Panc1 (cell line): ENCODE data around the gene ADA. TPM values are rescaled to one million over a fixed set of nuclear protein-coding genes. Genes with fewer than 3 reads are reported as not detected.

Source experiments
- ATAC-seq: fragments of 200-7000 bp; cut with Tn5 transposase; 2 replicates; pipeline ENCODE4 v1.9.1; 2020; ENCODE audit warnings: mild to moderate bottlenecking, moderate library complexity
- BruUV-seq: library from RNA; stranded (reverse); fragments of 400-500 nt; replicated peaks from 2 replicates; lab custom pipeline; 2021; lab: Mats Ljungman, UMichigan
- CTCF ChIA-PET: fragments of 300-600 bp; sonication (Branson Sonifier 250); formaldehyde crosslinking; loops from one replicate; lab custom pipeline; 2022; ENCODE audit warnings: antibody characterized with exemption; lab: Charles Lee
- POLR2A ChIA-PET: fragments of 300-600 bp; sonication (Branson Sonifier 250); formaldehyde crosslinking; loops from one replicate; lab custom pipeline; 2022; ENCODE audit warnings: antibody characterized with exemption; lab: Charles Lee
- DNase-seq: peaks from one replicate; pipeline ENCODE4 v3.0.0-alpha.2; 2010; ENCODE audit warnings: low read depth, low spot score
- H3K27ac ChIP-seq: 2 replicates; pipeline ENCODE4 v1.5.1; 2011; ENCODE audit warnings: mild to moderate bottlenecking, low read length, inconsistent platforms
- H3K27me3 ChIP-seq: fragments of 200-500 bp; sonication (Bioruptor generic); 2 replicates; pipeline ENCODE4 v1.6.0; 2014; ENCODE audit warnings: low read length, inconsistent platforms; ENCODE audit not compliant: control insufficient read depth, insufficient read depth
- H3K36me3 ChIP-seq: fragments of 200-500 bp; sonication (Bioruptor generic); 2 replicates; pipeline ENCODE4 v1.5.1; 2014; ENCODE audit warnings: inconsistent platforms, mild to moderate bottlenecking, low read length, moderate library complexity; ENCODE audit not compliant: control insufficient read depth, insufficient read depth
- H3K4me1 ChIP-seq: 2 replicates; pipeline ENCODE4 v1.5.1; 2011; ENCODE audit warnings: inconsistent platforms, mild to moderate bottlenecking, low read length, moderate library complexity; ENCODE audit not compliant: control insufficient read depth, insufficient read depth
- H3K4me3 ChIP-seq, 2 experiments: 2 replicates each; pipeline ENCODE4 v1.5.1; 2011 to 2012; ENCODE audit warnings: low read depth in 2 of 2, low read length in 2 of 2, mild to moderate bottlenecking in 2 of 2, inconsistent platforms in 1 of 2, moderate library complexity in 1 of 2
- H3K9me3 ChIP-seq: fragments of 200-500 bp; sonication (Bioruptor generic); 2 replicates; pipeline ENCODE4 v1.5.1; 2014; ENCODE audit warnings: low read depth, mild to moderate bottlenecking, inconsistent platforms, low read length, moderate library complexity; ENCODE audit not compliant: control insufficient read depth, insufficient read depth
- POLR2AphosphoS5 ChIP-seq: IDR thresholded peaks from 2 replicates; pipeline ENCODE4 v1.6.1; 2012; ENCODE audit warnings: mild to moderate bottlenecking, low read depth, low read length, moderate library complexity
- SIN3A ChIP-seq: IDR thresholded peaks from 2 replicates; pipeline ENCODE4 v1.6.1; 2012; ENCODE audit warnings: low read depth, mild to moderate bottlenecking, low read length, moderate library complexity, borderline replicate concordance; ENCODE audit not compliant: insufficient read depth
- TCF7L2 ChIP-seq: IDR thresholded peaks from 2 replicates; pipeline ENCODE4 v1.6.1; 2011; ENCODE audit warnings: mild to moderate bottlenecking, low read depth, low read length, inconsistent platforms
- in situ Hi-C: cut with HindIII; loops from 2 replicates; pipeline ENCODE4 v1.10.0; 2016; ENCODE audit warnings: low sequenced_read_pairs, low pct_unique_long_range_greater_than_20kb
- intact Hi-C: fragments of 100-400 bp; cut with micrococcal nuclease; formaldehyde crosslinking; loops from one replicate; pipeline ENCODE4 v1.10.0; 2022; ENCODE audit not compliant: unreplicated experiment
- total RNA-seq: library from RNA; stranded (reverse); gene quantifications from one replicate; pipeline ENCODE4 v1.2.1, GENCODE V29; 2021; ENCODE audit not compliant: unreplicated experiment
- TF ChIP-seq, protein P1 (sequence below): fragments of 450-650 bp; IDR thresholded peaks from 2 replicates; pipeline ENCODE4 v1.5.1; 2017; ENCODE audit warnings: mild to moderate bottlenecking
- TF ChIP-seq, protein P2 (sequence below), 2 experiments: IDR thresholded peaks; 2 replicates each; pipeline ENCODE4 v1.6.1; 2011 to 2012; ENCODE audit warnings: low read depth in 2 of 2, control low read depth in 1 of 2, low read length in 1 of 2, mild to moderate bottlenecking in 1 of 2, moderate library complexity in 1 of 2; ENCODE audit not compliant: insufficient read depth in 1 of 2

The ADA gene
- total RNA-seq, 1 experiment from 2014 or later: 53.8 TPM

GRCh38 chr20:44666066-44666465 is 14.6 kb upstream of the ADA start:
- in situ Hi-C loops: no loop called here
- H3K27me3 ChIP-seq: no peaks in the 10 kb centered on the region
- TF ChIP-seq, protein P1, sequence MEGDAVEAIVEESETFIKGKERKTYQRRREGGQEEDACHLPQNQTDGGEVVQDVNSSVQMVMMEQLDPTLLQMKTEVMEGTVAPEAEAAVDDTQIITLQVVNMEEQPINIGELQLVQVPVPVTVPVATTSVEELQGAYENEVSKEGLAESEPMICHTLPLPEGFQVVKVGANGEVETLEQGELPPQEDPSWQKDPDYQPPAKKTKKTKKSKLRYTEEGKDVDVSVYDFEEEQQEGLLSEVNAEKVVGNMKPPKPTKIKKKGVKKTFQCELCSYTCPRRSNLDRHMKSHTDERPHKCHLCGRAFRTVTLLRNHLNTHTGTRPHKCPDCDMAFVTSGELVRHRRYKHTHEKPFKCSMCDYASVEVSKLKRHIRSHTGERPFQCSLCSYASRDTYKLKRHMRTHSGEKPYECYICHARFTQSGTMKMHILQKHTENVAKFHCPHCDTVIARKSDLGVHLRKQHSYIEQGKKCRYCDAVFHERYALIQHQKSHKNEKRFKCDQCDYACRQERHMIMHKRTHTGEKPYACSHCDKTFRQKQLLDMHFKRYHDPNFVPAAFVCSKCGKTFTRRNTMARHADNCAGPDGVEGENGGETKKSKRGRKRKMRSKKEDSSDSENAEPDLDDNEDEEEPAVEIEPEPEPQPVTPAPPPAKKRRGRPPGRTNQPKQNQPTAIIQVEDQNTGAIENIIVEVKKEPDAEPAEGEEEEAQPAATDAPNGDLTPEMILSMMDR: no peak
- no peak for TF ChIP-seq SIN3A
- TF ChIP-seq, protein P2, sequence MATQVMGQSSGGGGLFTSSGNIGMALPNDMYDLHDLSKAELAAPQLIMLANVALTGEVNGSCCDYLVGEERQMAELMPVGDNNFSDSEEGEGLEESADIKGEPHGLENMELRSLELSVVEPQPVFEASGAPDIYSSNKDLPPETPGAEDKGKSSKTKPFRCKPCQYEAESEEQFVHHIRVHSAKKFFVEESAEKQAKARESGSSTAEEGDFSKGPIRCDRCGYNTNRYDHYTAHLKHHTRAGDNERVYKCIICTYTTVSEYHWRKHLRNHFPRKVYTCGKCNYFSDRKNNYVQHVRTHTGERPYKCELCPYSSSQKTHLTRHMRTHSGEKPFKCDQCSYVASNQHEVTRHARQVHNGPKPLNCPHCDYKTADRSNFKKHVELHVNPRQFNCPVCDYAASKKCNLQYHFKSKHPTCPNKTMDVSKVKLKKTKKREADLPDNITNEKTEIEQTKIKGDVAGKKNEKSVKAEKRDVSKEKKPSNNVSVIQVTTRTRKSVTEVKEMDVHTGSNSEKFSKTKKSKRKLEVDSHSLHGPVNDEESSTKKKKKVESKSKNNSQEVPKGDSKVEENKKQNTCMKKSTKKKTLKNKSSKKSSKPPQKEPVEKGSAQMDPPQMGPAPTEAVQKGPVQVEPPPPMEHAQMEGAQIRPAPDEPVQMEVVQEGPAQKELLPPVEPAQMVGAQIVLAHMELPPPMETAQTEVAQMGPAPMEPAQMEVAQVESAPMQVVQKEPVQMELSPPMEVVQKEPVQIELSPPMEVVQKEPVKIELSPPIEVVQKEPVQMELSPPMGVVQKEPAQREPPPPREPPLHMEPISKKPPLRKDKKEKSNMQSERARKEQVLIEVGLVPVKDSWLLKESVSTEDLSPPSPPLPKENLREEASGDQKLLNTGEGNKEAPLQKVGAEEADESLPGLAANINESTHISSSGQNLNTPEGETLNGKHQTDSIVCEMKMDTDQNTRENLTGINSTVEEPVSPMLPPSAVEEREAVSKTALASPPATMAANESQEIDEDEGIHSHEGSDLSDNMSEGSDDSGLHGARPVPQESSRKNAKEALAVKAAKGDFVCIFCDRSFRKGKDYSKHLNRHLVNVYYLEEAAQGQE (IDR thresholded peaks at IDR 0.05; ENCODE audit: insufficient read depth in 1 of 2, low read depth in 2 of 2, low read length in 1 of 2): no peak
- no peak for TF ChIP-seq POLR2AphosphoS5
- no peak overlapping the region for H3K4me3 ChIP-seq
- ATAC-seq (no peak), DNase-seq (no peak)
- POLR2A ChIA-PET: interaction anchor here (0.7 kb wide), 1 partner anchor 63 kb away, joined by 3 read pairs; no protein-coding TSS in a partner anchor
- intact Hi-C loops: no loop called here
- CTCF ChIA-PET: interaction anchor here (1.1 kb wide), 1 partner anchor 81 kb away, joined by 3 read pairs; no protein-coding TSS in a partner anchor
- no TSS peak for BruUV-seq
- H3K4me1 ChIP-seq: no peaks in the 10 kb centered on the region
- no peaks in the 10 kb centered on the region for H3K36me3 ChIP-seq
- no peaks in the 10 kb centered on the region for H3K9me3 ChIP-seq
- H3K27ac ChIP-seq: no peak overlapping the region

GRCh38 chr20:44664131-44664530 is 12.6 kb upstream of the ADA start:
- BruUV-seq: no TSS peak

More at GRCh38 chr20:44664131-44664530, 12.6 kb upstream of the ADA start:
- Histone ChIP-seq H3K27me3 (no peaks in the 10 kb centered on the region), H3K27ac (no peak overlapping the region), H3K9me3 (no peaks in the 10 kb centered on the region), H3K4me1 (no peaks in the 10 kb centered on the region), H3K4me3 (no peak overlapping the region), H3K36me3 (no peaks in the 10 kb centered on the region)
- in situ Hi-C loops: no loop called here
- intact Hi-C loops: no loop called here
- CTCF ChIA-PET: interaction anchor here (0.6 kb wide), 1 partner anchor 11 kb away, joined by 4 read pairs; no protein-coding TSS in a partner anchor
- no peak for ATAC-seq
- TF ChIP-seq TCF7L2 (no peak), SIN3A (no peak), POLR2AphosphoS5 (no peak)
- TF ChIP-seq, protein P2 (IDR thresholded peaks at IDR 0.05; ENCODE audit: insufficient read depth in 1 of 2, low read depth in 2 of 2, low read length in 1 of 2): no peak
- TF ChIP-seq, protein P1: no peak
- no peak for DNase-seq
- POLR2A ChIA-PET: no interaction called here
